SK-N-MC (cell line): Measurements from ENCODE around the gene SPIRE1.

Source experiments
- DNase-seq: peaks from one replicate; pipeline ENCODE4 v3.0.0-alpha.2; 2011; ENCODE audit warnings: low read depth, low spot score
- H3K27ac ChIP-seq: fragments of 200-600 bp; sonication (generic); 2 replicates; pipeline ENCODE4 v1.5.1; 2016; ENCODE audit warnings: mixed run types
- H3K36me3 ChIP-seq: fragments of 200-600 bp; sonication (generic); 2 replicates; pipeline ENCODE4 v1.6.1; 2017; ENCODE audit warnings: antibody characterized with exemption, low read length, mixed read lengths; ENCODE audit not compliant: insufficient read depth
- H3K4me3 ChIP-seq: fragments of 200-600 bp; sonication (generic); 2 replicates; pipeline ENCODE4 v1.5.1; 2016
- H3K9ac ChIP-seq: fragments of 200-600 bp; sonication (generic); 2 replicates; pipeline ENCODE4 v1.8.0; 2017; ENCODE audit warnings: mixed run types, mixed read lengths; ENCODE audit not compliant: insufficient read length
- H3K9me3 ChIP-seq: fragments of 200-600 bp; sonication (generic); 2 replicates; pipeline ENCODE4 v1.6.1; 2017; ENCODE audit warnings: low read depth, mild to moderate bottlenecking, antibody characterized with exemption, low read length, moderate library complexity, mixed read lengths
- EZH2 ChIP-seq: fragments of 200-600 bp; sonication (generic); IDR thresholded peaks from one replicate; pipeline ENCODE4 v1.6.1; 2017; ENCODE audit warnings: antibody characterized with exemption
- FOXP2 ChIP-seq: optimal IDR thresholded peaks from 2 replicates; pipeline ENCODE3; 2011; ENCODE audit warnings: mild to moderate bottlenecking, moderate library complexity; ENCODE audit not compliant: insufficient read depth; ENCODE audit errors: extremely low read length, control extremely low read depth
- POLR2AphosphoS5 ChIP-seq: IDR thresholded peaks from 2 replicates; pipeline ENCODE4 v1.6.1; 2012; ENCODE audit warnings: mild to moderate bottlenecking, low read depth, low read length, borderline replicate concordance

Gene SPIRE1

DNA sequence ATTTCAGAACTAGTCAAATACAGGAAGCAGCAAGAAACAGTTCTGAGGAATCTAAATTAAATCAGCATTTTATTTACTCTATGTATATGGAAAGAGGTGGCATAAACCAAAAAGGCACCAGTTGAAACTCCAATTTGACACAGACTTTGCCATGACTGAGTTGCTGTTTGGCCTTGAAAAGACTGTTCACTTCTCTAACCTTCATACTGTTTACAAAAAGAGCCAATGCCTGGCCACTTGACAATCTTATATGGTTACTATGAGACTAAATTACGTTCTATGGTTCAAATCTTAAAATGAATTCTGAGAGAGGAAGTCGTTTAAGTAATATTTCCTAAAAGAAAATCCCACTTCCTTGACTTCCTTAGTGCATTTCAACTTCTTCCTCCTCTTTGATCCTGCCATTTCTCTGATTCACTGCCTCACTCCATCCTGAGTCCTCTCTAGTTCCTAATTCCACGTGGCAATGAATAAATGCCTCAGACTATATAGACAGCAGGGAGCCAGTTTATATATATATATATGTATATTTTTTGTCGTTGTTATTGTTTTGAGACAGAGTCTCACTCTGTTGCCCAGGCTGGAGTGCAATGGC lies 31.4 kb upstream of the SPIRE1 start:
- Histone ChIP-seq H3K36me3 (peaks cover 4% of the 10 kb centered on the region), H3K9me3 (no peaks in the 10 kb centered on the region), H3K27ac (peak overlapping the region; percentile 30; the same call in 1 of the 2 replicates), H3K4me3 (no peak overlapping the region), H3K9ac (no peak overlapping the region)
- TF ChIP-seq FOXP2 (no peak), POLR2AphosphoS5 (no peak), EZH2 (no peak)
- DNase-seq, result no peak

DNA sequence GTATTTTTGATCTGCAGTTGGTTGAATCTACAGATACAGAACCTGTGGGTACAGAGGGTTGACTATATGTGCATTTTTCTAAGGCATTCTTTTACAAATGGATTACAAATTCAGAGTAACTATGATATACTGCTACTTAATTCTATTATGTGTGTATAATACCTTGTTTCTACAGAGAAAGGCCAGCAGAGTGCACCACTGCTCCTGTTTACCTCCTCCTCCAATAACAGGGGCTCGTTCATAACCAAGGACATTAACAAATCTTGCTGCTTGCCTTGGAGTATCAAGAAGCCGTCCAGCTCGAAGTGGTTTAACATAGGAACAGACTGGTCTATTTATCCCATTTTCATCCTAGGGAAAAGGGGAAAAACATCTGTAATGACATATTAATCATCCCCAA lies 28.2 kb upstream of the SPIRE1 start:
- no peak for DNase-seq
- no peak overlapping the region for H3K27ac ChIP-seq
- peaks cover 4% of the 10 kb centered on the region for H3K36me3 ChIP-seq
- no peak overlapping the region for H3K9ac ChIP-seq
- no peaks in the 10 kb centered on the region for H3K9me3 ChIP-seq
- no peak overlapping the region for H3K4me3 ChIP-seq
- TF ChIP-seq POLR2AphosphoS5 (no peak), FOXP2 (no peak), EZH2 (no peak)

DNA sequence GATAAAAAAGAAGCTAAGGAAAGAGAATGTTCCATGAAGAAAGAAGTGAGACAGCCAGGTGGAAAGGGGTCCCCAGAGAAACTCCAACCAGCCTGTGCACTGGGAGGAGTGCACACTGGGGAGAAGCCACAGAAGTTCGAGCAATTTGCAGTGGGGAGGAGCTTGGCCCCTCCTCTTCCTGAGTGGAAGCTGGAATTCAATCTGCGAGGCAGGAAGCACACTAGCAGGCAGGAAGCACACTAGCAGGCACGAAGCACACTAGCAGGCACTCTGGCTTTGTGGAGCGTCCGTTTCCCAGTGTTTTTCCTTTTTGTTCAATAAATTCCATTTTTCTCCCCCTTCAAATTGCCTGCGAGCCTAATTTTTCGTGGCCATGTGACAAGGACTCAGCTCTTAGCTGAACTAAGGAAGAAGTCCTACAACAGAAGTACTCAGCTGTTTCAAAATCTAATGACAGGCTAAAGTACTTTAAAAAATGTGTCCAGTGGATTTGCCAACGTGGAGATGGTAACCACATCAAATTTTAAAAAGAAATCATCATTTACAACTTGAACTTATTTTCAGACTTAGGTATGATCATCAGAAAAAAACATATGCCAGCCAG lies 21.4 kb upstream of the SPIRE1 start:
- no peak for DNase-seq
- peak; percentile 80 for TF ChIP-seq POLR2AphosphoS5
- no peak for TF ChIP-seq EZH2
- Histone ChIP-seq H3K9me3 (no peaks in the 10 kb centered on the region), H3K27ac (peak overlapping the region; percentile 90), H3K9ac (peak overlapping the region; percentile 61), H3K36me3 (peaks cover 27% of the 10 kb centered on the region), H3K4me3 (peak overlapping the region; percentile 47; the same call in 1 of the 2 replicates)

DNA sequence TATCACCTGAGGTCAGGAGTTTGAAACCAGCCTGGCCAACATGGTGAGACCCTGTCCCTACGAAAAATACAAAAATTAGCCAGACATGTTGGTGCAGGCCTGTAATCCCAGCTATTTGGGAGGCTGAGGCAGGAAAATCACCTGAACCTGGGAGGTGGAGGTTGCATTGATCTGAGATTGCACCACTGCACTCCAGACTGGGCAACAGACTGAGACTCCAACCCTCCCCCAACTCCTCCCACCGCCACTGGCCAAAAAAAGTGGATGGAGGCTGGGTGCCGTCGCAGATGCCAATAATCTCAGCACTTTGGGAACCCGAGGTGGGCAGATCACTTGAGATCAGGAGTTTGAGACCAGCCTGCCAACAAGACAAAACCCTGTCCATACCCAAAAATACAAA lies 10.1 kb upstream of the SPIRE1 start:
- Histone ChIP-seq H3K27ac (no peak overlapping the region), H3K36me3 (peaks cover 7% of the 10 kb centered on the region; the same call in 1 of the 2 replicates), H3K9me3 (no peaks in the 10 kb centered on the region), H3K4me3 (no peak overlapping the region), H3K9ac (no peak overlapping the region)
- no peak for DNase-seq
- TF ChIP-seq POLR2AphosphoS5 (no peak), EZH2 (no peak), FOXP2 (no peak)

DNA sequence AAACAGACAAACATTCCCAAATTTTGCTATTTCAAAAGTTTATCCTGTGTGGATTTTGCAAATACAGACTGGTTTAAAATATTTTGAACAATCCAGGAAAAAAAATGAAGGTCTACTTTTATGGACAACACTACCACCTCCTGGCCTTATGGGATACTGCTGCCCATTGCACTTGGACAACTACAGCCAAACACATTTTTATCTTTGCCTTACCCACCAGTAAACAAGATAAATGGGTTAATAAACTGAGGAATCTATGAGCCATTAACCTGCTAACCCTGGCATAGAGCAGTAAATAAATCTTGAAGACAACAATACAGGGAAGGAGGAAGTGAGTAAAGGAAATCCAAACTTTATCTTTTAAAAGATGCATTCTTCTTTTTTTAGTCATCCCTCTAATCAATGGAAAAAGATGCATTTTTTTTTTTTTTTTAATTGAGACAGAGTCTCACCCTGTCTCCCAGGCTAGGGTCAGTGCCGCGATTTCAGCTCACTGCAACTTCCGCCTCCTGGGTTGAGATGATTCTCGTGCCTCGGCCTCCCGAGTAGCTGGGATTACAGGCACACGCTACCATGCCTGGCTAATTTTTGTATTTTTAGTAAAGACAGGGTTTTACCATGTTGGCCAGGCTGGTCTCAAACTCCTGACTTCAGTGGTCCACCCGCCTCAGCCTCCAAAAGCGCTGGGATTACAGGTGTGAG lies 2.1 kb upstream of the SPIRE1 start:
- DNase-seq, result peak; percentile 44
- Histone ChIP-seq H3K27ac (no peak overlapping the region), H3K9me3 (no peaks in the 10 kb centered on the region), H3K9ac (no peak overlapping the region), H3K4me3 (no peak overlapping the region), H3K36me3 (no peaks in the 10 kb centered on the region)
- TF ChIP-seq POLR2AphosphoS5 (no peak), FOXP2 (no peak), EZH2 (no peak)

DNA sequence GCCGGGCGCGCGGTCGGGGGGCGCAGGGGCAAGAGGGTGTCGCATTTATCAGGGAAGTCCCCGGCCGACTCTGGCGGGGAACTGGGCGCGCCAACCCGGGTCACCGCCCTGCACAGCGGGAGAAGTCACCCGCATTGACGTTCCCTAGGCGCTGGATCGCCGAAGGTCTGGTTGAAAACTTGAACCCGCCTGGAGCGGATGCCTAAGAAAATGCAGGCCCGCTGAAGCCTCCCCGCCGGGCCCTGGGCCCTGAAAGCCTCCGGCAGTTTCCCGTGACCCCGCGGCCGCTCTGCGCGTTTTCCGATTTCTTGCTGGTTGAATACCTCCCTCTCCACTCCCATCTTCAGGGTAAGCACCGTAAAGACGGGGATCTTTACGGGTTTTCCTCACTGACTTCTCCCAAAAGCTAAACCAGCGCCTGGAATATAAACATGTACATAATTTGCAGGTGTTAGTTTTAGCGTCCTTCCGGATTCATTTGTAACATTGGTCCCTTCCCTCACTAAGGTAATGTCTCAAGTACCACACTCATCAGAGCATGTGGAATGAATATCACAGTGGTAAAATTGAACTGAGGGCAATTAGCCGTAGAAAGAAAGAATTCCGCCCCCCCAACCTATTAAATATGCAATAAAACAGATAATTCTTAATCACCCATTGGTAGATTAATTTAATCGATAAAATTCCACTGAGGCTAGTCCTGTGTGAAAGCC lies 675 bp upstream of the SPIRE1 start:
- no peak for TF ChIP-seq EZH2
- no peak for TF ChIP-seq FOXP2
- Histone ChIP-seq H3K9me3 (no peaks in the 10 kb centered on the region), H3K9ac (no peak overlapping the region), H3K4me3 (no peak overlapping the region), H3K27ac (0 out of 2 replicates have a peak overlapping the region, but pooled peaks have one; percentile 20), H3K36me3 (no peaks in the 10 kb centered on the region)
- DNase-seq, result no peak

DNA sequence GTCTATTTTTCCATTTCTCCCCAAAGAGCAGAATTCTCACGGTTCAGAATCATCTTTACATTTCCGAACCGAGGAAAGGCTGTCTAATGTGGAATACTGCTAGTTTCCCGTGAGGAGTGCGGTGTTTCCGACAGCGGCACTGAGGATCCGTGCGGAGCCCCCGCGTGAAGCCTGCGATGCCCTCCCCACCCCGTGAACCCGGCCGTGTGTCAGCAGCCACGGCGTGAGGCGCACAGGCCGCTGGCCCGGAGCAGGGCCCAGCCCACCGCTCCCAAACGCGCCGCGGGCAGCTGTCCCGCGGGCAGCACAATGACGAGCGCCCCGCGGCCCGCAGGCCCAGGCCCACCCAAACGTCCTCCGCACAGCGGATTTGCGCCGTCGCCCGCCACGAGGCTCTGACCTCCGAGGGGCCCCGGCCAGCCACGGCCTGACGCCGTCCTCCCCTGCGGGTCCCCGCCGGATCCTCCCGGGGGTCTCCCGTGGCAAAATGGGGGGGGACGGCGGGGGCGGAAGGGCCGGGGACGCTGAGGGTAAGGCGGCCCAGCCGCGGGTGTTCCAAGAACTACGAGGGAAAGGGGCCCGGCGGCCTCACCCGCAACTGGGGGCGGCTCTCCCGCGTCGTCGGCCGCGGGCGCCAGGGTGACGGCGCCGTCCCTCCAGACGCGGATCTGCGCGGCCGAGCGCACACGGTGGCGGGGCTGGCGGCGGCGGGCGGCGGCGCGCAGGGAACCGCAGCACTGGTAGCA lies 796 bp downstream of the SPIRE1 start:
- no peak for TF ChIP-seq POLR2AphosphoS5
- no peak for TF ChIP-seq FOXP2
- no peak for TF ChIP-seq EZH2
- Histone ChIP-seq H3K4me3 (peak overlapping the region; percentile 99), H3K27ac (no peak overlapping the region), H3K36me3 (no peaks in the 10 kb centered on the region), H3K9ac (peak overlapping the region; percentile 87), H3K9me3 (no peaks in the 10 kb centered on the region)
- DNase-seq, result no peak

DNA sequence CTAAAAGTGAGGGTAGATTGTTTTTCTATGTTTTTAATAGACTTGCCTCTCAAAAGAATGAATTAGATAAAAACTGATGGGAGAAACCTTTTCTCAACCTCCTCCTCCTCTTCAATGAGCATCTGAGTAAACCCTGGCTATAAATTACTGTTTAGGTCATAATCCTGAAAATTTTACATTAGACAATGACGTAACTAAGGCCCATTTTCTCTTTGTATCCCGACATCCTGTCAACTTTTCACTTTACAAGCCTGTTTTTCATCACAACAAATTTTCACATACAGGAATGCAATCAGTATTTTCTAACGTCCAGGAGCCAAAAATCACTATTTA lies 1.3 kb downstream of the SPIRE1 start:
- TF ChIP-seq FOXP2 (no peak), EZH2 (no peak), POLR2AphosphoS5 (no peak)
- Histone ChIP-seq H3K4me3 (peak overlapping the region; percentile 99), H3K36me3 (no peaks in the 10 kb centered on the region), H3K9ac (peak overlapping the region; percentile 87), H3K27ac (no peak overlapping the region), H3K9me3 (no peaks in the 10 kb centered on the region)
- DNase-seq, result no peak
